IPS-18c (cell line): ENCODE results near the gene GRIPAP1.

Experiments
- H3K4me3 ChIP-seq: 2 replicates; pipeline ENCODE4 v1.7.0; 2013; ENCODE audit warnings: low read depth, mild to moderate bottlenecking, low read length, moderate library complexity; ENCODE audit not compliant: insufficient read depth
- H3K9me3 ChIP-seq: one replicate; pipeline ENCODE4 v1.6.1; 2013; ENCODE audit warnings: mild to moderate bottlenecking, low read length, moderate library complexity; ENCODE audit not compliant: control insufficient read depth, insufficient read depth

Gene GRIPAP1

GRCh38 chrX:49002091-49002935, at the start of gene GRIPAP1:
GRIPAP1 (minus strand) TSS chrX:49002264; CDS start chrX:49002229, 35 bp downstream.
- H3K4me3 ChIP-seq, result peak within 1 kb of the TSS; percentile 76
- peaks cover 5% of the 10 kb centered on the region for H3K9me3 ChIP-seq

GRCh38 chrX:49043987-49044281, 41.9 kb upstream of the GRIPAP1 start:
- Histone ChIP-seq H3K9me3 (peaks cover 3% of the 10 kb centered on the region), H3K4me3 (no peak overlapping the region)

GRCh38 chrX:49043220-49043986, 41.3 kb upstream of the GRIPAP1 start, which contains the start of gene TFE3:
TFE3 (minus strand) TSS chrX:49043357; CDS start chrX:49043226, 131 bp downstream.
- H3K4me3 ChIP-seq, result peak within 1 kb of the TSS; percentile 72

GRCh38 chrX:49042581-49043219, 40.6 kb upstream of the GRIPAP1 start:
- Histone ChIP-seq H3K4me3 (peak overlapping the region; percentile 72), H3K9me3 (peaks cover 3% of the 10 kb centered on the region)

More at GRCh38 chrX:49043220-49043986, 41.3 kb upstream of the GRIPAP1 start, which contains the start of gene TFE3:
- H3K9me3 ChIP-seq, result peaks cover 3% of the 10 kb centered on the region

- Histone ChIP-seq H3K9me3 (peaks cover 5% of the 10 kb centered on the region), H3K4me3 (peak overlapping the region; percentile 72)
Observed at GRCh38 chrX:49041744-49042580, 39.9 kb upstream of the GRIPAP1 start.

- Histone ChIP-seq H3K9me3 (peaks cover 7% of the 10 kb centered on the region), H3K4me3 (peak overlapping the region; percentile 46)
Observed at GRCh38 chrX:49040376-49040955, 38.4 kb upstream of the GRIPAP1 start.

- peaks cover 7% of the 10 kb centered on the region for H3K9me3 ChIP-seq
- H3K4me3 ChIP-seq, result peak overlapping the region; percentile 46
Observed at GRCh38 chrX:49039598-49040375, 37.7 kb upstream of the GRIPAP1 start.

- H3K4me3 ChIP-seq, result no peak overlapping the region
- H3K9me3 ChIP-seq, result peaks cover 7% of the 10 kb centered on the region
Observed at GRCh38 chrX:49037883-49038475, 35.9 kb upstream of the GRIPAP1 start.

GRCh38 chrX:49030283-49030682, 28.2 kb upstream of the GRIPAP1 start:
- Histone ChIP-seq H3K9me3 (peaks cover 13% of the 10 kb centered on the region), H3K4me3 (no peak overlapping the region)

- Histone ChIP-seq H3K9me3 (peaks cover 13% of the 10 kb centered on the region), H3K4me3 (no peak overlapping the region)
Observed at GRCh38 chrX:49029876-49030275, 27.8 kb upstream of the GRIPAP1 start.

- Histone ChIP-seq H3K9me3 (peaks cover 3% of the 10 kb centered on the region), H3K4me3 (no peak overlapping the region)
Observed at GRCh38 chrX:49019599-49020249, 17.7 kb upstream of the GRIPAP1 start.

GRCh38 chrX:49019050-49019449, 17.0 kb upstream of the GRIPAP1 start:
- H3K9me3 ChIP-seq, result peaks cover under 1% of the 10 kb centered on the region

GRCh38 chrX:49003696-49004095, 1.6 kb upstream of the GRIPAP1 start:
- Histone ChIP-seq H3K4me3 (no peak overlapping the region), H3K9me3 (peaks cover 5% of the 10 kb centered on the region)

More at GRCh38 chrX:49019050-49019449, 17.0 kb upstream of the GRIPAP1 start:
- no peak overlapping the region for H3K4me3 ChIP-seq

GRCh38 chrX:49001521-49002090, 458 bp downstream of the GRIPAP1 start:
- peaks cover 5% of the 10 kb centered on the region for H3K9me3 ChIP-seq
- peak overlapping the region; percentile 76 for H3K4me3 ChIP-seq

- Histone ChIP-seq H3K9me3 (peaks cover 5% of the 10 kb centered on the region), H3K4me3 (no peak overlapping the region)
Observed at GRCh38 chrX:49000636-49001035, 1.4 kb downstream of the GRIPAP1 start.
